Inferior parietal cortex (tissue), 1 donor: ENCODE data around the gene COA1.
"Not testable (repeated sequence)": the region's sequence is repeated elsewhere in the genome, so short reads cannot be mapped to it uniquely, and the experiment has no call there.

Experiments used
- DNase-seq: peaks from one replicate; pipeline ENCODE4 v3.0.0-alpha.2; 2016; ENCODE audit errors: extremely low spot score

The COA1 gene

DNA sequence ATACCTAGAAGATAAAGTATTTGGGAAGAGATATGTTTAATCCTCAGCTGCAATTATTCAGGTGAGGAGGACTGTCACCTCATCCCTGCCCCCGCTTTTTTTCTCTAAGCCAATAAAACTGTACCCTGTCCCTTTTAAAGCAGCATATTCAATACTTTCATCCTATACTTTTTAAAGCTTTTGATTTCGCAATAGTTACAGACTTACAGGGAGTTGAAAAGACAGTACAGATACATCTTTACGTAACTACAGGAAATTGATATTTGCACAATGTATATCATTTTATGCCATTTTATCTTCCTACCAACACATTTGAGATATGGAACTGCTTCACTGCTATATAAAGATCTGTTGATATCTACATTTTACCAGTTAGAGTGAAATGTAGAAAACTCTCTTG is 98.8 kb downstream of the COA1 start:
- no peak for DNase-seq

DNA sequence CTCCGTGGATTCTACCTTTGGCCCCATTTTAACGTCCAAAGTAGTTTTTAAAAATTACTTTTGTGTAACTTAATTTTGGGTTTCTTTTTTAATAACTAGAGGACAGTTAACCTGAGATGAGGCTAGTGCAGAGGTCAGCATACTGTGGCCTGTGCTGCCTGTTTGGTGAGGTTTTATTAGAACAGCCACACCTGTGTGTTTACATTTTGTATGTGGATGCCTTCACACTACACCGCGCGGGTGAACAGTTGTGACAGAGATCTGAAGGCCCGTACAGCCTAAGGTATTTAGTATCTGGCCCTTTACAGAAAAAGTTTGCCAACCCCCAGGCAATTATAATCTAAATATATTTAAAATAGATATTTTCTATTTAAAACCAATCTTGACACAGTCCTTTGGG is 99.5 kb downstream of the COA1 start:
- DNase-seq: no peak

DNA sequence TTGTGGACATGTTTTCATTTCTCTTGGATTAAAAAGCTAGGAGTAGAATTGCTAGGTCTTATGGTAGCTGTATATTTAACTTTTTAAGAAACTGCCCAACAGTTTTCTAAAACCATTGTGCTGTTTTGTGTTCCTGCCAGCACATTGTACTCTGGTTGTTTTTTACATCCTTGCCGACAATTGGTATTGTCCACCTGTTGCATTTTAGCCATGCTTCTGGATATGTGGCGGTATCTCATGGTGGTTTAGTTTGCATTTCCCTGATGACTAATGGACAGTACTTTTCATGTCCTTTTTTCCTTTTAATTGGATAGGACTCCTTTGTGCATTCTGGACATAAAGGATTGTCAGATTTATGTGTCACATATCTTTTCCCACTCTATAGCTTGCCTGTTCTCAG is 100.9 kb downstream of the COA1 start:
- DNase-seq: no peak

DNA sequence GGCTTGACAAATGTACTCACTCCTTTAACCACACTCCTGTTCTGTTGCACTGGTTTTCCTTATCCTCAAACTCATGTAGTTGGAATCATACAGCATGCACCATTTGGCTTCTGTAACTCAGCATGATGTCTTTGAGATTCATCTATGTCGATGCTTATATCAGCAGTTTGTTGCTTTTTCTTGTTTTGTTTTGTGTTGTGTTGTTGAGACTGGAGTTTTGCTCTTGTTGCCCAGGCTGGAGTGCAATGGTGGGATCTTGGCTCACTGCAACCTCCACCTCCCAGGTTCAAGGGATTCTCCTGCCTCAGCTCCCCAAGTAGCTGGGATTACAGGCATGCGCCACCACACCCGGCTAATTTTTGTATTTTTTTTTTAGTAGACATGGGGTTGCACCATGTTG is 101.5 kb downstream of the COA1 start:
- DNase-seq: not testable (repeated sequence)

DNA sequence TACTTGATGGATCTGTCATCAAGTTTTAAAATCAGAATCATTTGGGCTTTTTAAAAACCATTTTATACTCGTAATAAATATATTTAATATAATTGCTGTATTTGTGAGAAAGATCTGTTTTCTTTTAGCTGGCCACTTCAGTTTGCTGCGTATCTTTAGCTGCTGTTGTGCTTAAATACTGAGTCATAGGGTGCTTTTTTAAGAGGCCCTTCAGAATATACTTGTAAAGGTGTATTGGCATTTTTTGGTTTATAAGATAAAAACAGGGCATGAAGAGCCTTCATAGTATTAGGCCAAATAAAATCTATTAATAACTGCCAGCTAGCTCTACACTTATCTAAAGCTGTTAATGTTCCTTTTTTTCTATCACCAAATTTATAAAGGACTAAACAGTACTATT is 102.6 kb downstream of the COA1 start:
- DNase-seq: no peak

DNA sequence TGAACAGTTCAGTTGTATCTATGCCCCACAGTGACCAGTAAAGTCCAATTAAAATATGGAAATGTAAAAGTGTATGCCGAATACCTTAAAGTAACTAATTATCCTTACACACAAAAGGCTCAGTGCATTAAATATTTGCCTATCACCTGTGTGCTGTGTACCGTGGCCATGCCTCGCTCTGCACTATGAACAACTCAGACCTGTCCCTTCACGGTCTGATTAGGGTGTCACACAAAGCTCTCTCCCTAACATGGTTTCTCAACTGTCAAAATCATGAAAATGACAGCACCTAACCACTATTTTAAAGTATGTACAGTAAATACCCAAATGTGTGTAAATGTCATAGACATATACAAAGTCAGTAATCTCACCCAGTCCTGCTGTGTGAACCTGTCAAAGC is 103.3 kb downstream of the COA1 start:
- DNase-seq: no peak

DNA sequence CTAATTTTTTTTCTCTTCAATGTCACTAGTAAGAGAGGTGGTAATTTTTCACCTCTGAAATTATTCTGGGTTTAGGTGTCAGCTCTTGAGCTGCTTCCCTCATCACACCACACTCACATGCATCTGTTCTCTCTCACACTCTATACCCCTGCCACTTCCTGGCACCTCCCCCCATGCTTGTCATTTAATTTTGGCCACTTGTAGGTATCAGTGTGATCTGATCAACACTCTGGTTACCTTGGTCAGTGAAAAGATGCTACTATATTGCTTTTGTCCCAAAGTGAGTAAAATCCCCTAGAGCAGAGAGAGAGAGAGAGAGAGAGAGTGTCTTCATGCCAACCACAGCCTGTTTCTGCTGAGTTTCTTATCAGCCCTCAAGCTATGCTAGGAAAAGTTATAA is 103.9 kb downstream of the COA1 start:
- DNase-seq: no peak

DNA sequence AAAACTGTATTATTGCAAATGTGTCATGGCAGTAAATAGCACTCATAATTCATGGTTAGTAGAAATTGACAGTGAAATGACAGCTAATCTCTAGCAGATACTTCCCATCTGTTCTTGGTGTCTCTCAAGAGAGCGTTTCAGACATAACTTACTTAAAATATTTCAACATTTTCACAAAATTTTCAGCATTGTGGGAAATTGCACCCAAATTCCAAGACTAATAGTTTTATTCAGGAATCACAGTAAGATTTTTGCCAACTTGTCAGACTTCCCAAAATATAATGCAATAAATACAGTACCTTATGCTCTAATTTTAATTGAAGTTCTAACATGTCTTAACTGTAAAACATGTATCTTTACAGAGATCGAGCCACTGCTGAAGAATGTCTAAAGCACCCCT is 105.2 kb downstream of the COA1 start:
- no peak for DNase-seq

DNA sequence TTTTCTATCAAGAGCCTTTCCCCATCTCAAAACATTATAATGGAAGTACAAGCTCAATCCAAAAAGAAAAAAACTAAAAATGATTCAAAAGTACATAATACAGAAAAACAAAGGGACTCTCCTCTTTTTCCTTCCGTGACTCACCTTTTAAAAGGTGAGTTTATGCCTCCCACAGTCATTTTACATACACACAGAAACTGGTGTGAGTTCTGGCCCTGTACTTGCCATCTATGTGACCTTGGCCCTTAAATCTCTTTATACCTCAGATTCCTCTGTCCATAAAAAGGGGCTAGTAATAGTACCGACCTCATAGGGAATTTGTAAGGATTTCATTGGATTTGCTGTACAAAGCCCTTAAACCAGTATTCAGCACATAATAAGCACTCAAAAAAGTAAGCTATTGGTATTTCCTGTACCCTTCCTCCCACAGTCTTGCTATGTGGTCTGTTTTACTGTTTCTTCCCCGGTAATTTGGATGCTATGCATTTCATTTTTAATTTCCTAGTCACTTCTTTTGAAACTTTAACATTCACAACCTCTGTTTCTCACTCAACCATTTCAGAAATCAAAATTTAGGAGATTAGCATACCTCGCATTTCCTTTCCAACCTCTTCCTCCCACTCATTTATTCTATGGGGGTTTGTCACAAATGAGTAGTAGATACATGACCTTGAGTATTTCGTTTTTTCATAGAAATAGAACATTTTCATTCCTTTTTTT is 107.4 kb downstream of the COA1 start:
- no peak for DNase-seq

DNA sequence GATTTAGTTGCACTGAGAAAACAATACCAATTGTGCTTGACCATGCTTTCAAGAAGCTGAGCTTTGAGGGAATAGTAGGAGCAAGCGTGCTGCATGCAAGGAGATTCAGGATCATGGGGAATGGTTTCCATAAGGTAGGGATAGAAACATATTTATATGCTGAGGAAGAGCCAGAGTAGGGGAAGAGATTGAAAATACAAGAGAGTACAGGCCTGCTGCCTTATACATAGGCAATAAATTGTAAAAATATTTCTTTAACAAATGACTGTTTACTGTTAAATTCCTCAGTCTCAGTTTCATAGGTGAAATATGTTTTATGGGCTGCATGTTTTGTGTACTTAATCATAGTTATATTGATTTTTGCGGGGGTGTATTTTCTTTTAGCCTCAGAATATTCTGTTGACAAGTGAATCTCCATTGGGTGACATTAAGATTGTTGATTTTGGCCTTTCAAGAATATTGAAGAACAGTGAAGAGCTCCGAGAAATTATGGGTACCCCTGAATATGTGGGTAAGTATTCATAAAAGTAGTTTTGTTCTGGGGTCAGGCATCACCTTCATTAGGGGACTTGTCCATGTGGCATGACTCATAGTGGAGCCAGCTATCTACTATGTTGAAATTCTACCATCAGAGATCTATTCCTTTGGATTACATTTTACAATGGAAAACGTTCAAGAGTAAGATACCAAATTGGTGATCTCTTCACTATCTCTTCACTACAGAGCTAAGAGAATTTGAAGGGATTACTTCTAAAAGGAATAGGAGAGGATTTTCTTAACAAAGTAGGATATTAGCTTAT is 109.9 kb downstream of the COA1 start:
- DNase-seq: no peak

DNA sequence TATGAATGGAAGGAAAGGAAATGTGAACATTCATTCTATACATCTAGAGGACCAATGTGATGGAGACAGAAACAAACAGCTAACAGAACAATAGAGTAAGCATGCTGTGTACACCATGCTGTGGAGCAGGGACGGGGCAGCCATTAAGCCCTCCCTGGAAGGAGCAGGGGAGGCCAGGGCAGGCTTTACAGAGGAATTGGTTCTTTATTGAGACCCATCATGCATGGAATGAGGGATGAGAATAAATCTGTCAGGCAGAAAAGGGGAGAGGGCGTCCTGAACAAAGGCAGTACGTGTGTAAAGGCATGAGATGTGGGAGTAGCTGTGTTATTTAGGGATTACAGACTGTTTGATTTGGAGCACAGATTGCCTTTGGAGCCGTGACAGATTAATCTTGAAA is 111.2 kb downstream of the COA1 start:
- no peak for DNase-seq

DNA sequence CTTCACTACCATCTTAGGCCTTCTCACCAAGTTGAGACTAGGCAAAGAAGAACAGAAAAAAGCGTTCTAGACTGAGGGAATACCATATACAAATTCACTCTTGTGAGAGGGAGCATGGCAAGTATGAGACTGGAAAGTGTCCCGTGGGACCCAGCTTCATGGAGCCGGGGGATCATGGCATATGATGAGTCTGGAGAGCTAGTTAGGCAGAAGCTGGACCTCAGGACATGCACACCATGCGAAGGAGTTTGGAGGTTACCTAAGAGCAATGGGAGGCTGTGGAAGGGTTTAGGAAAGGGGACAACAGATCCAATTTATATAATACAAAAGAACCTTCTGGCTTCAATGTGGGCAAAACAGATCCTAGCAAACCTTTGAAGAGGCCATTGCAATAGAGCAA is 112.3 kb downstream of the COA1 start:
- no peak for DNase-seq

DNA sequence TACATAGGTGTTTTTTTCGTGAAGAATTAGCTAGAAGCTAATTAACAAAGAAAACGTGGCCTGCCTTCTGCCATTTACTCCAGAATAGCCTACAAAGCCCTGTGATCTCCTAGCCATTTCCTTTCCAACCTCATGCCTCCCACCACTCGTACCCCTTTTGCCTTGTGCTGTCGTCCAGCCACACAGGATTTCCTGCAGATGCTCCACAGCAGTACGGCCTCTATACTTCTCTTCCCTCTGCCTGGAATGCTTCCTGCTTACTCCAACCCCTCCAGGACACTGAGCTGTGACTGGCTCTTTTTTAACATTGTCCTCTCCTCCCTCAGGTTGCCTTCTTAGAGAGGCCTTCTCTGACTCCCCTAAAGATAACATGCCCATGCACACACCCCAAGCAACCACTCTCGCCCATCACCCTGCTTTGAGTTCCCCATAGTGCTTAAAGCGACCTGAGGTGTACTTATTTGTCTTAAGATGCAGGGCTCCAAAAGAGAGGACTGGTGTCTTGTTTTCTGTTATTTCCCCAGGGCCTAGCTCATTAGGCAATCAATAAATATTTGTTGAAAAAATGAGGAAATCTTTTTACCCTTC is 113.7 kb downstream of the COA1 start:
- DNase-seq: no peak

DNA sequence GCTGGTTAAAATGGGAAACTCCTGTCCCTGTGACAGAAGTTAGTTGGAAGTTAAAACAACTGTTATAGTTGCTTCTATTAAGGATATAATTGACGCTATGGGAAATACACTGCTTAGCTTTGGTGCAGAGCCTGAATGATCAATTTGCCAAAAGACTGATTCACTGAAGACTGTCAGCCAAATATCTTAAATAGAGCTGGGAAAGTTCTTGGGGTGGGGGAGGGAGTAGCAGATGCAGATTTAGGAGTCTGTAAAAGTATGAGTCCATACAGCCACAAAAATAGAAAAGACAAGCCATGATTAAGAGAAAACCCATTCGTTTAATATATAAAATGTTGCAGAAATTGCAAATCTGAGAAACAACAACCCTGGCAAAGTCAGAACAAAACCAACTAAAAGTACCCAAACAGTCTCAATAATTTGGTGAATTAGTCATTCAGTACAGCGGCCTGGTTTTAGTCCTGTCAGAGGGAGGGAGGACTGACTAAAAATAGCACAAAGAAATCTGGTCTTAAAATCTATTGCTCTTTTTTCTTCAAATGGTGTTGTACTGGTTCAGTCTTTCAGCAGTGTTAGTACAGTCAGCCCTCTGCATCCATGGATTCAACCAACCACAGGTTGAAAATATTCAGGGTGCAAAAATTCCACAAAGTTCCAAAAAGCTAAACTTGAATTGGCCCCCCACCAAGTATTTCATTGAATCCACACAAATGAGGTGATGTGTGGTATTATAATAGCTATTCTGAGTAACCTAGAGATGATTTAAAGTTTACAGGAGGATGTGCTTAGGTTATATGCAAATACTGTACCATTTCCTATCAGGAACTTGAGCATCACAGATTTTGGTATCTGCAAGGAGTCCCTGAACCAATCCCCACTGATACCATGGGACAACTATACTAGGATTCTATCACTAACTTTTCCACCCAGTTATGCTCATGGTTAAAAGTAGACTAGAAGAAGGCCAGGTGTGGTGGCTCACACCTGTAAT is 116.4 kb downstream of the COA1 start:
- DNase-seq: no peak

DNA sequence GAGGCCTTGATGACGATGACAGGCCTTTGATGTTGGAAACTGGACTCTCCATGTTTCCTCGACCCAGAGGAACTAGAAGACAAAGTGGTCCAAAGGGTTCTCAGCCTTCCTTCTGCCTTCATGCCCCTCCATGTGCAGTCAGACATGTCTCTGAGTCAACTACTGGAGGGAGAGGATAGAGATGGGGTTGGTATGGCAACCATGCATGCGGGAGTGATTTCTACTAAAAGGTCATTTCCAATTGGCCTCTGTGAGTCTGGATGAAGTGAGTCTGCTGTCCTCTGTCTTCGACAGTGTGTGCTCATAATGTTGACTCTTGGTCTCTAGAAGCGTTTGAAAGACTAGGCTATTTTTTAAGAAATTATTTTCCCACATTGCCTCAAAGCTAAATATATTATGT is 117.2 kb downstream of the COA1 start:
- no peak for DNase-seq

DNA sequence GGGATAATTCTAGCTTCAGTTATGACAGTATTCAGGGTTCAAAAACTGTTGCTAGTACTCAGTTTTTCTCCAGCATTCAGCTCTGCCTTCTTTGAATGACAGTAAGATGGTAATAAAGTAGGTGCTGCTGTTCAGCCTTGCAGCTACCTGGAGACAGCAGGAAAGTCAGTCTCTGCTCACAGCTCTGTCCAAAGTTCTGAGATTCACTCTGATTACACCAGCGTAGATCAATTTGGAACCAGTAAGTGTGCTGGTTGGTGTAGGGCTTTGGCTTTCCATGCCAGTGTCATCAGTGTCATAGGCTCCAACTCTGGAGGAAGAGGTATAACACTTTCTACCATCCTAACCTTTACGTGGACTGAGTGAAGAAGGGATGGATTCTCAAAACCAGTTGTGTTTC is 120.2 kb downstream of the COA1 start:
- no peak for DNase-seq

DNA sequence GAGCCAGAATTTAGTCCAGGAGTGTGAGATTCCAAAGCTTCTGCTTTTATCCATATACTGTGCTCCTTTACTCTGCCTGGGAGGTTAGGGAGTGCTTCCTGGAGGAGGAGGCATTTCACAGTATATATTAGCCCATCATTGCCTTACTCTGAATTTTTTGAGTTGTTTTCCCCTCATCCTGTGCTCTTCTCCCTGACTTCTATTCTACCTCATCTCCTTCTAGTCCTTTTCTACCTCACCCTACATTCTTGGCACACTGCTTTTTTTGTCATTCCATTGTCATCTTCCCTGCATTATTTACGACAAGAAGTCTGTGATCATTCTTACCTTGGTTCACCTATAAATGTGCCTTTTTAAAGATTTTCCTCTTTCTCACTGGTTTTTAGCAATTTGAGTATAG is 125.1 kb downstream of the COA1 start:
- no peak for DNase-seq

DNA sequence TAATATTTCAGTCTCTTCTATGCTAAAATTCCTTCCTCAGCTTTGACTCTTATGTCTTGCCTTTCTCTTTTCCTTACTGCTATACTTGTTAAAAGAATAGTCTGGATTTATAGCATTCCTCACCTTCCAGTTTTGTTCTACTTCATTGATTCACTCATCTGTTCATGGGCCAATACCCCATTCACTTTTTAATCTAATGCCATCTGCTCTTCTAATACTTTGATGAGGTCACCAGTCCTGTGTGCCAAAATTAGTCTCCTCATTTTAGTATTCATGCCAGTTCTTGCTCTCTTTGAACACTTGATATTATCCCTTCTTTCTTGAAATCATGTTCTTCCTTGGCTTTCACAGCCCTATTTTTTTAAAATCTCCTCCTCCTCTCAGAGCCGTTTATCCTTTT is 127.1 kb downstream of the COA1 start:
- DNase-seq: no peak

DNA sequence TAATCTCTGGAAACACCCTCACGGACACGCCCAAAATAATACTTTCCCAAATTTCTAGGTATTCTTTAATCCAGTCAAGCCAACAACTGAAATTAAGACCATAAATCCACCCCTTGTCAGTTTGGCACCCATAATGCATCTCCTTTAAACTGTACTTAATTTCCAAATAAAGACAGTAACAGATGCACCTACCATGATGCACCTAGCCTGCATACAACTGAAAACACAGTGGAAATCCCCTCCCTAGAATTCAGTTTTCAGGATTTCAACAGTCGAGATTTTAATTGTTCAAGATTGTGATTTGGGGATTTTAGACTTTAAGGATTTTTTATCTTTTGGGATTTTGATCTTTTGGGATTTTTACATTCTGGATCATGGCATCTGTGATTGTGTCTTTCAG is 129.3 kb downstream of the COA1 start:
- no peak for DNase-seq

DNA sequence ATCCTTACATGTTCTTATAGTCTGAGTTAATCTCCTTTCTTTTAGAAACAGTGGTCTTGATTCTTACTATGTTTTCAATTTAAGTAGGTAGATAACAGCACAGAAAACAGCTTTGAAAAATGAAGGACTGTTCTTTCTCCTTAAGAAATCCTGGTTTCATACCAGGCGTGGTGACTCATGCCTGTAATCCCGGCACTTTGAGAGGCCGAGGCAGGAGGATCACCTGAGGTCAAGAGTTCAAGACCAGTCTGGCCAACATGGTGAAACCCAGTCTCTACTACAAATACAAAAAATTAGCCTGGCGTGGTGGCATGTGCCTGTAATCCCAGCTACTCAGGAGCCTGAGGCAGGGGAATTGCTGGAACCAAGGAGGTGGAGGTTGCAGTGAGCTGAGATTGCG is 132.9 kb downstream of the COA1 start:
- not testable (repeated sequence) for DNase-seq

DNA sequence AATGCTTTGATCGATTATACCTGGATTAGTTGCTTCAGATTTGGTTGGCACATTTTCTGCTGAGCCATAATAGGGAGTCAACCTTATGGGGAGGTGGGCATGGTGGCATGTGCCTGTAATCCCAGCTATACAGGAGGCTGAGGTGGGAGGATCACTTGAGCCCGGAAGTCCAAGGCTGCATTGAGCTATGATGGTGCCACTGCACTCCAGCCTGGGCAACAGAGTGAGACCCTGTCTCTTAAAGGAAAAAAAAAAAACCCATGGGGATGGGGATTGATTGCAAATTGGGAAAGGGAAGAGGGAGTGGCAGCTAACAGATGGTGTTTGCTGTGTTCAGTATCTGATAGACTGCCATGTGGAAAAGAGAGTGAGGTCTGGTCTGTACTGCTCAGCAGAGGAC is 135.3 kb downstream of the COA1 start:
- DNase-seq: no peak

DNA sequence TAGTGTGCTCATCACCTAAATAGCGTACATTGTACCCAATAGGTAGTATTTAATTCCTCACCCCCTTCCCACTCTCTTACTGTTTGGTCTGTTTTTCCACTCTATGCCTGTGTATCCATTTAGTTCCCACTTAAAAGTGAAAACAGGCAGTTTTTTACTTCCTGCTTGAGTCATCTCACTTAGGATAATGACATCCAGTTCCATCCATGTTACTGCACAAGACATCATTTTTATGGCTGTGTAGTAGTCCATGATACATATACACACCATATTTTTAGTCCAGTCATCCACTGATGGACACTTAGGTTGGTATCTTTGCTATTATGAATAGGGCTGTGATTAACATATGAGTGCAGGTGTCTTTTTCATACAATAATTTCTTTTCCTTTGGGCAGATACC is 136.3 kb downstream of the COA1 start:
- no peak for DNase-seq
